Neuronal stem cell (in vitro differentiated cells): ENCODE results near the gene ZMIZ1.

Experiments
- DNase-seq: peaks from one replicate; pipeline ENCODE4 v3.0.0-alpha.2; 2013; ENCODE audit warnings: low spot score
- H2AFZ ChIP-seq: one replicate; pipeline ENCODE4 v1.6.1; 2013; ENCODE audit warnings: mild to moderate bottlenecking, low read length, inconsistent platforms
- H2AK5ac ChIP-seq: 2 replicates; pipeline ENCODE4 v1.6.1; 2013; ENCODE audit warnings: low read depth, mild to moderate bottlenecking, inconsistent platforms, low read length, moderate library complexity, mixed read lengths
- H2BK120ac ChIP-seq: 2 replicates; pipeline ENCODE4 v1.6.1; 2013; ENCODE audit warnings: low read depth, mild to moderate bottlenecking, inconsistent platforms, low read length, moderate library complexity, mixed read lengths
- H2BK12ac ChIP-seq: one replicate; pipeline ENCODE4 v1.6.1; 2013; ENCODE audit warnings: low read length, inconsistent platforms
- H2BK15ac ChIP-seq: 2 replicates; pipeline ENCODE4 v1.6.1; 2013; ENCODE audit warnings: mild to moderate bottlenecking, low read length, inconsistent platforms, mixed read lengths
- H2BK5ac ChIP-seq: one replicate; pipeline ENCODE4 v1.6.1; 2013; ENCODE audit warnings: inconsistent platforms, mild to moderate bottlenecking, low read length, moderate library complexity
- H3K14ac ChIP-seq: one replicate; pipeline ENCODE4 v1.6.1; 2013; ENCODE audit warnings: low read length, inconsistent platforms
- H3K18ac ChIP-seq: 2 replicates; pipeline ENCODE4 v1.6.1; 2013; ENCODE audit warnings: low read length, inconsistent platforms
- H3K23ac ChIP-seq: 2 replicates; pipeline ENCODE4 v1.6.1; 2013; ENCODE audit warnings: low read depth, mild to moderate bottlenecking, mixed read lengths, low read length, inconsistent platforms; ENCODE audit not compliant: poor library complexity
- H3K27ac ChIP-seq: replicated peaks from 3 replicates; pipeline ENCODE4 v1.5.1; 2013; ENCODE audit warnings: low read length, inconsistent platforms
- H3K27me3 ChIP-seq, 3 experiments: 2 replicates each; pipeline ENCODE4 v1.6.1; 2013; ENCODE audit warnings: low read length in 3 of 3, mild to moderate bottlenecking in 2 of 3, inconsistent platforms in 1 of 3, low read depth in 1 of 3, mixed read lengths in 1 of 3, moderate library complexity in 1 of 3; ENCODE audit not compliant: control insufficient read depth in 3 of 3, insufficient read depth in 3 of 3
- H3K36me3 ChIP-seq, 2 donors: replicated peaks in 1 of 2; 2 replicates each; pipeline ENCODE4 v1.6.1; 2013; ENCODE audit warnings: low read length in 2 of 2; ENCODE audit not compliant: control insufficient read depth in 2 of 2, insufficient read depth in 2 of 2
- H3K4ac ChIP-seq: 2 replicates; pipeline ENCODE4 v1.6.1; 2013; ENCODE audit warnings: inconsistent platforms, mild to moderate bottlenecking, low read length, moderate library complexity
- H3K4me1 ChIP-seq, 2 donors: 1 replicate in 1 of 2; 2 replicates in 1 of 2; pipeline ENCODE4 v1.6.1; 2013; ENCODE audit warnings: low read length in 2 of 2, low read depth in 1 of 2; ENCODE audit not compliant: control insufficient read depth in 2 of 2, insufficient read depth in 1 of 2
- H3K4me2 ChIP-seq: one replicate; pipeline ENCODE4 v1.6.1; 2013; ENCODE audit warnings: mild to moderate bottlenecking, low read length, inconsistent platforms; ENCODE audit not compliant: insufficient read depth, poor library complexity, severe bottlenecking
- H3K4me3 ChIP-seq, 2 donors: 2 replicates each; pipeline ENCODE4 v1.5.1; 2013; ENCODE audit warnings: low read length in 2 of 2, mild to moderate bottlenecking in 2 of 2, inconsistent platforms in 1 of 2, moderate library complexity in 1 of 2
- H3K79me1 ChIP-seq: one replicate; pipeline ENCODE4 v1.6.1; 2013; ENCODE audit warnings: low read depth, mild to moderate bottlenecking, inconsistent platforms, low read length, moderate library complexity
- H3K9ac ChIP-seq: one replicate; pipeline ENCODE4 v1.6.1; 2013; ENCODE audit warnings: mild to moderate bottlenecking, low read depth, low read length, inconsistent platforms; ENCODE audit not compliant: poor library complexity
- H3K9me3 ChIP-seq, 2 donors: replicated peaks in 1 of 2; 2 replicates each; pipeline versions ENCODE3 to v1.6.1; 2013; ENCODE audit warnings: low read length in 2 of 2, mild to moderate bottlenecking in 2 of 2, inconsistent platforms in 1 of 2, low read depth in 1 of 2, mixed read lengths in 1 of 2, moderate library complexity in 1 of 2; ENCODE audit not compliant: control insufficient read depth in 2 of 2, insufficient read depth in 1 of 2
- H4K8ac ChIP-seq: one replicate; pipeline ENCODE4 v1.6.1; 2013; ENCODE audit warnings: low read depth, mild to moderate bottlenecking, inconsistent platforms, low read length, moderate library complexity
- H4K91ac ChIP-seq: one replicate; pipeline ENCODE4 v1.6.1; 2013; ENCODE audit warnings: low read length, low read depth, mild to moderate bottlenecking, inconsistent platforms; ENCODE audit not compliant: poor library complexity
- WGBS, 2 donors: extraction: QIAGEN DNeasy Blood & Tissue Kit; methylation state at CpG; one replicate each; pipeline ENCODE4 v1.1.7; 2013; ENCODE audit warnings: missing lambda C conversion rate in 2 of 2, mixed read lengths in 1 of 2; ENCODE audit not compliant: insufficient read length in 2 of 2, insufficient replicate concordance in 1 of 2; ENCODE audit errors: extremely low coverage in 2 of 2; 5-methylcytosine and 5-hydroxymethylcytosine counted together

The ZMIZ1 gene

DNA sequence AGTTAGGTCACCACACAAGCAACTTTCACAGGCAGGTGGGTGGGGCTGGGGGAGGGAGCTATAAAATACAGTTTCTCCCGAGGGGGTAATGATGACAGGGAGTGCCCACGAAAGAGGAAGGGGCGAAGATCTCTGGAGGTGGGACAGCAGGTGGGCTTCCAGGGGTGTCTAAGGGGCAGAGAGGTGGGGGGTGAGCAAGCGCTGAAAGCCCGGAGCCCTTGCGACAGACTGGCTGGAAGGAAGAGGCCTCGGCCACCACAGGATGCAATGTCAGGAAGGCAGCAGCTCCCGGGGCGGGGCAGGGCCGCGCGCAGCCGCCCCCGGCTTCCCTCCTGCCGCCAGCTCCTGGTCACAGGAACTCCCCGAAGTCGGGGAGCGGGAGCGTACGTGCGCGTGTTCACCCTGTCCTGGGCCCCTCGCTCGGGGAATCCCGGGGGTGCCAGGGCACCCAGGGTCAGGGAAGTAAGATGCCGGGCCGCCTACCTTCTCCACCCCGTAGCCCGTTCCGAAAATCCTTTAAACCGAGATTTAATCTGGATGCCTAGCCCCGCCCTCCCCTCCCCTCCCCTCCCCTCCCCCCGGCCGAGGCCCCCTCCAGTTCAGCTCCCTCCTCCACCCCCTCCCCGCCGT lies 173.3 kb downstream of the ZMIZ1 start:
- H2BK12ac ChIP-seq = no peak overlapping the region
- no peak overlapping the region for H2BK5ac ChIP-seq
- DNase-seq = no peak
- peak overlapping the region; percentile 75 for H3K4me2 ChIP-seq
- WGBS, 2 donors = no CpG with 5 or more reads among the region's 36 CpGs
- no peak overlapping the region for H4K8ac ChIP-seq
- H3K9ac ChIP-seq = peak overlapping the region; percentile 90
- no peak overlapping the region for H3K14ac ChIP-seq
- peaks cover 19% of the 10 kb centered on the region for H3K79me1 ChIP-seq
- H3K4me1 ChIP-seq = peaks cover 44 to 56% of the 10 kb centered on the region in 2 donors
- peaks cover 0 to 28% of the 10 kb centered on the region in 2 donors for H3K36me3 ChIP-seq
- peak overlapping the region; percentile 77 for H2AFZ ChIP-seq
- H2BK15ac ChIP-seq = no peak overlapping the region
- H3K18ac ChIP-seq = peak overlapping the region; percentile 84
- H3K27me3 ChIP-seq = no peaks in the 10 kb centered on the region
- peaks cover 0 to 2% of the 10 kb centered on the region in 2 donors for H3K9me3 ChIP-seq
- peak overlapping the region; percentile 52 to 80 for H3K4me3 ChIP-seq
- no peak overlapping the region for H4K91ac ChIP-seq
- no peak overlapping the region for H3K23ac ChIP-seq
- no peak overlapping the region for H2BK120ac ChIP-seq
- peak overlapping the region; percentile 77 for H2AK5ac ChIP-seq
- no peak overlapping the region for H3K27ac ChIP-seq
- no peak overlapping the region for H3K4ac ChIP-seq

DNA sequence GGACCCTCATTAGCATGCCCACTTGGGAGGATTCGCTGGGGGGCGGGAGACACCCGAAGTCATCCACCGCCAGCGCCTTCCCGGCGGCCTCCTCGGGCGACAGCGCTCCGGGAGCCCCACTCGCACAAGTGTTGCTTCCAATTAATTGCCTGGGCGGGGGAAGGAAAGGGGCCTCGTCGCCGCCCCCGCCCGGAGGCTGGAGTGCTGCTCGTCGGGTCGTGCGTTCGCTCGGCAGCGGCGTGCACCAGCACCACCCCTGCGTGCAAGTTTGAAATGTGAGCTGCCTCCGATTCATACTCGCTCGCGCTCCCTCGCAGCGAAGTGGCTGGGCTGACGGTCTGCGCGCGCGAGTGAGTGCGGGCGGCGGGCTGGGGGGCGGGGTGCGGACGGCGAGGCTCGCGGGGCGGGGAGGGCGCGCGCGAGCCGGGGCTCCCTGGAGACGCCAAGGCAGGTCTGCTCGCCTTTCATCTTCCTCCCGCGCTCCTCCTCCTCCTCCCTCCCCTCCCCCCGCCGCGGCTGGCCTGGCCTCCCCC lies 173.9 kb downstream of the ZMIZ1 start:
- Histone ChIP-seq H3K4me2 (peak overlapping the region; percentile 75), H2BK120ac (no peak overlapping the region), H3K18ac (peak overlapping the region; percentile 86), H3K27ac (peak overlapping the region; percentile 52), H2BK12ac (no peak overlapping the region), H3K23ac (peak overlapping the region; percentile 89), H3K36me3 (peaks cover 0 to 25% of the 10 kb centered on the region in 2 donors), H2AK5ac (no peak overlapping the region), H3K79me1 (peaks cover 22% of the 10 kb centered on the region), H3K9me3 (peaks cover 0 to 2% of the 10 kb centered on the region in 2 donors), H4K8ac (no peak overlapping the region), H3K4ac (no peak overlapping the region), H3K14ac (no peak overlapping the region), H3K4me3 (peak overlapping the region; percentile 52 to 80), H2AFZ (peak overlapping the region; percentile 77), H2BK5ac (no peak overlapping the region), H3K4me1 (peaks cover 40 to 50% of the 10 kb centered on the region in 2 donors), H2BK15ac (no peak overlapping the region), H3K9ac (peak overlapping the region; percentile 90), H4K91ac (no peak overlapping the region), H3K27me3 (no peaks in the 10 kb centered on the region)
- WGBS, 2 donors = no CpG with 5 or more reads among the region's 60 CpGs
- DNase-seq = peak; percentile 70

DNA sequence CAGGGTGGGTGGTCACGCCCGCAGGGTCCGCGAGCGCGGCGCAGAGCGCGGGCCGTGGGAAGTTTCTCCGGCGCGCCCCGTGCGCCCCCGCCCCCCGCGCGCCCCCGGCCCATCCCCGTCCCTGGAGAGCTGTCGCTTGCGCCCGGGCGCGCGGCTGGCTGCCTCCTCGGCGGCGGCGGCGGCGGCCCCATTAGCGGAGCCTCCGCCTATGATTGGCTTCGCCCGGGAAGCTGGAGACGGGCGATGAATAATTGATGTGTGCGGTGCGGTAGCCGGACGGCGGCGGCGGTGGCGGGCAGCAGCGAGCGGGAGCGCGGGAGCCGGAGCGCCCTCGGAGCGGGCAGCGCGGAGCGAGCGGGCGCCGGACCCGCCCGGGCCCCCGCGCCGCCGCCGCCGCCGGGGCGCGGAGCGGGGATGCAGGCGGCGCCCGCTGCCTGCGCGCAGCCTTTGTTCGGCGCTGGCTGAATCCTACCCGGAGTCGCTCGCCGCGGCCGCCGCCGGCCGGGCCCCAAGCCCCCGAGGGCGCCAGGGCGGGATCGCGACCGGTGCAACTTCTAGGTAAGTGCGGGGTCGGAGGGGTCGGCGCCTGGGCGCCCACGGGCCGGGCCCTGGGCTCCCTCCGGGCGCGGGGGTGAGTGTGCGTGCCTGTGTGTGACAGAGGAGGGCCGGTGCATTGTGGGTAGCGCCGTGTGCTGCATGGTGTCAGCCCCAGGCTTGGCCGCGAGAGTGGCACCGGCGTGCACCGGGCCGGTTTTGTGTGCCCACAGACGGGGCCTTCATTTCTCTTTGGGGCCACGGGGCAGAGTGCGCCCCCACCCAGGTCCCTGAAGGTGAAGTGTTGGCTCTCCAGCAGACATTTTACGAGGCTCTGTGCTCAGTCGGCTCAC lies 174.7 kb downstream of the ZMIZ1 start:
- Histone ChIP-seq H3K27ac (no peak overlapping the region), H3K9ac (peak overlapping the region; percentile 90), H3K9me3 (peaks cover 0 to 2% of the 10 kb centered on the region in 2 donors), H3K4me3 (peak overlapping the region; percentile 52 to 75), H3K4ac (no peak overlapping the region), H3K18ac (peak overlapping the region; percentile 95), H3K14ac (peak overlapping the region; percentile 86), H2BK15ac (no peak overlapping the region), H2AFZ (peak overlapping the region; percentile 77), H3K79me1 (peaks cover 25% of the 10 kb centered on the region), H2BK12ac (no peak overlapping the region), H2BK5ac (no peak overlapping the region), H3K27me3 (no peaks in the 10 kb centered on the region), H3K4me1 (peaks cover 37 to 44% of the 10 kb centered on the region in 2 donors), H3K23ac (peak overlapping the region; percentile 86), H3K4me2 (peak overlapping the region; percentile 75), H2BK120ac (no peak overlapping the region), H4K91ac (no peak overlapping the region), H3K36me3 (peaks cover 0 to 27% of the 10 kb centered on the region in 2 donors), H4K8ac (no peak overlapping the region), H2AK5ac (peak overlapping the region; percentile 97)
- WGBS, 2 donors = no CpG with 5 or more reads among the region's 120 CpGs
- DNase-seq = peak; percentile 71

DNA sequence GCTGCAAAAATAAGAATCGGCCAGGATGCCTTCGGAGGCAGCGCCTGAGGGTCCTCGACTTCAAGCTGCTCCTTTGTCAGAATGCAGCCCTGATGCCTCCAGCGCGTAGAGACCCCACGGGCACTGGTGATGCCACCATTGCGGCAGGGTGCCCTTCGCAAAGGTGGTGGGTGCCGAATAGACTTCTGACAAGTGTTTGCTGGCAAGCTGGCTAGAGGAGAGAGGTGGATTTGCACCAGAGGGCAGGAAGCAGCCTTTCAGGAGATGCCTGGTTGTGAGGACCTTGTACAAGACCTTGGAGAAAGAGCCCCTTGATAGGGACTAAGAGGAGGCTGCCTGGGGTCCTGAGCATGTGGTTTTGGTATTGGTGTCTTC lies 175.3 kb downstream of the ZMIZ1 start:
- H3K14ac ChIP-seq = peak overlapping the region; percentile 86
- no peak overlapping the region for H2BK5ac ChIP-seq
- H3K4me2 ChIP-seq = peak overlapping the region; percentile 75
- peaks cover 25% of the 10 kb centered on the region for H3K79me1 ChIP-seq
- H2BK120ac ChIP-seq = no peak overlapping the region
- H3K27ac ChIP-seq = no peak overlapping the region
- no peak overlapping the region for H2BK15ac ChIP-seq
- peaks cover 0 to 27% of the 10 kb centered on the region in 2 donors for H3K36me3 ChIP-seq
- H2BK12ac ChIP-seq = peak overlapping the region; percentile 36
- H4K8ac ChIP-seq = peak overlapping the region; percentile 44
- peak overlapping the region; percentile 77 for H2AFZ ChIP-seq
- peak overlapping the region; percentile 86 for H3K23ac ChIP-seq
- peaks cover 0 to 2% of the 10 kb centered on the region in 2 donors for H3K9me3 ChIP-seq
- H3K4me3 ChIP-seq = peak overlapping the region in 1 of 2 donors; percentile 52
- no CpG with 5 or more reads among the region's 10 CpGs for WGBS, 2 donors
- H3K18ac ChIP-seq = peak overlapping the region; percentile 82
- H3K4me1 ChIP-seq = peaks cover 30 to 37% of the 10 kb centered on the region in 2 donors
- H3K9ac ChIP-seq = peak overlapping the region; percentile 86
- no peak overlapping the region for H4K91ac ChIP-seq
- no peaks in the 10 kb centered on the region for H3K27me3 ChIP-seq
- H2AK5ac ChIP-seq = peak overlapping the region; percentile 97
- DNase-seq = no peak
- no peak overlapping the region for H3K4ac ChIP-seq
